H1 (cell line): ENCODE results near the gene ALPP. TPM values are rescaled to one million over a fixed set of nuclear protein-coding genes. Genes with fewer than 3 reads are reported as not detected.

Experiments
- CTCF ChIA-PET: fragments of 300-600 bp; sonication (Branson Sonifier 250); formaldehyde crosslinking; loops from one replicate; lab custom pipeline; 2021; ENCODE audit not compliant: partially characterized antibody; lab: Charles Lee
- POLR2A ChIA-PET: fragments of 300-600 bp; sonication (Branson Sonifier 250); formaldehyde crosslinking; loops from one replicate; lab custom pipeline; 2021; ENCODE audit warnings: inconsistent platforms; ENCODE audit not compliant: partially characterized antibody; lab: Charles Lee
- DNase-seq, 2 experiments: peaks; one replicate each; pipeline versions ENCODE4 v3.0.0 to v3.0.0-alpha.2; 2010 to 2022; ENCODE audit warnings: low spot score in 2 of 2, low read depth in 1 of 2, mixed read lengths in 1 of 2
- FAIRE-seq: peaks from 2 replicates; lab custom pipeline; 2011; peaks lifted over from hg19 to GRCh38; lab: Jason Lieb, UNC
- H2AFZ ChIP-seq: 2 replicates; pipeline ENCODE4 v1.8.1; 2012; ENCODE audit warnings: low read length, inconsistent platforms
- H2AK5ac ChIP-seq: 2 replicates; pipeline ENCODE4 v1.6.1; 2013; ENCODE audit warnings: low read depth, low read length
- H2BK120ac ChIP-seq: replicated peaks from 2 replicates; pipeline ENCODE3; 2013; ENCODE audit warnings: low read depth, low read length, inconsistent platforms
- H2BK12ac ChIP-seq: 2 replicates; pipeline ENCODE4 v1.6.1; 2013; ENCODE audit warnings: low read depth, low read length
- H2BK15ac ChIP-seq: 2 replicates; pipeline ENCODE4 v1.6.1; 2013; ENCODE audit warnings: low read length
- H2BK20ac ChIP-seq: 2 replicates; pipeline ENCODE4 v1.6.1; 2013; ENCODE audit warnings: low read length
- H2BK5ac ChIP-seq: 2 replicates; pipeline ENCODE4 v1.6.1; 2013; ENCODE audit warnings: low read depth, low read length
- H3K14ac ChIP-seq: 2 replicates; pipeline ENCODE4 v1.6.1; 2013; ENCODE audit warnings: inconsistent platforms; ENCODE audit not compliant: insufficient read length
- H3K18ac ChIP-seq: 2 replicates; pipeline ENCODE4 v1.6.1; 2013; ENCODE audit warnings: low read length; ENCODE audit errors: extremely low read depth
- H3K23ac ChIP-seq: 2 replicates; pipeline ENCODE4 v1.6.1; 2013; ENCODE audit warnings: inconsistent platforms; ENCODE audit not compliant: insufficient read length
- H3K23me2 ChIP-seq: 2 replicates; pipeline ENCODE4 v1.6.1; 2013; ENCODE audit warnings: low read depth, low read length
- H3K27ac ChIP-seq: 2 replicates; pipeline ENCODE4 v1.6.1; 2011; ENCODE audit warnings: low read depth, low read length, inconsistent platforms
- H3K27me3 ChIP-seq, 4 experiments: replicated peaks in 1 of 4; 1 replicate in 1 of 4; 2 replicates in 3 of 4; pipeline versions ENCODE4 v1.6.1 to v1.8.1; 2011 to 2013; ENCODE audit warnings: low read length in 3 of 4, mild to moderate bottlenecking in 3 of 4, inconsistent platforms in 2 of 4, mixed read lengths in 2 of 4, moderate library complexity in 1 of 4; ENCODE audit not compliant: control insufficient read depth in 3 of 4, insufficient read depth in 3 of 4; ENCODE audit errors: extremely low read depth in 1 of 4
- H3K36me3 ChIP-seq, 4 experiments: 2 replicates each; pipeline versions ENCODE4 v1.6.1 to v1.8.1; 2011 to 2013; ENCODE audit warnings: mild to moderate bottlenecking in 4 of 4, low read length in 3 of 4, moderate library complexity in 2 of 4, control low read depth in 1 of 4, inconsistent platforms in 1 of 4; ENCODE audit not compliant: insufficient read depth in 4 of 4, control insufficient read depth in 2 of 4
- H3K4ac ChIP-seq: replicated peaks from 2 replicates; pipeline ENCODE3; 2013; ENCODE audit warnings: low read length, low read depth, mixed read lengths, inconsistent platforms; ENCODE audit not compliant: insufficient read length
- H3K4me1 ChIP-seq, 4 experiments: replicated peaks in 1 of 4; 1 replicate in 1 of 4; 2 replicates in 3 of 4; pipeline versions ENCODE4 v1.6.1 to v1.8.1; 2011 to 2013; ENCODE audit warnings: low read length in 3 of 4, inconsistent platforms in 2 of 4, mixed read lengths in 1 of 4; ENCODE audit not compliant: insufficient read depth in 4 of 4, control insufficient read depth in 3 of 4
- H3K4me2 ChIP-seq, 2 experiments: 2 replicates each; pipeline versions ENCODE4 v1.6.1 to v1.8.1; 2011 to 2013; ENCODE audit warnings: low read depth in 2 of 2, low read length in 2 of 2, control low read depth in 1 of 2, inconsistent platforms in 1 of 2, mild to moderate bottlenecking in 1 of 2; ENCODE audit not compliant: insufficient read depth in 1 of 2
- H3K4me3 ChIP-seq, 4 experiments: fragments of 200-600, 300-600 bp in 1 of 4; sonication (generic), shearing (Covaris generic), sonication (Bioruptor Twin) in 1 of 4; 2 replicates each; pipeline versions ENCODE4 v1.5.1 to v1.8.1; 2011 to 2016; ENCODE audit warnings: low read length in 4 of 4, low read depth in 3 of 4, control low read depth in 2 of 4, inconsistent platforms in 2 of 4, mild to moderate bottlenecking in 2 of 4, mixed read lengths in 1 of 4, moderate library complexity in 1 of 4; ENCODE audit not compliant: insufficient read depth in 2 of 4; ENCODE audit errors: extremely low read depth in 1 of 4
- H3K56ac ChIP-seq: replicated peaks from 2 replicates; pipeline ENCODE3; 2013; ENCODE audit warnings: low read depth, mild to moderate bottlenecking, mixed read lengths, low read length, inconsistent platforms; ENCODE audit not compliant: insufficient read length
- H3K79me1 ChIP-seq: 2 replicates; pipeline ENCODE4 v1.6.1; 2013; ENCODE audit warnings: low read depth, low read length, control low read depth
- H3K79me2 ChIP-seq, 2 experiments: 2 replicates each; pipeline versions ENCODE4 v1.6.1 to v1.8.1; 2012 to 2013; ENCODE audit warnings: low read length in 2 of 2, mild to moderate bottlenecking in 2 of 2, inconsistent platforms in 1 of 2; ENCODE audit not compliant: insufficient read depth in 2 of 2, control insufficient read depth in 1 of 2
- H3K9ac ChIP-seq, 4 experiments: replicated peaks in 1 of 4; 1 replicate in 1 of 4; 2 replicates in 3 of 4; pipeline versions ENCODE4 v1.6.1 to v1.8.1; 2011 to 2013; ENCODE audit warnings: low read depth in 3 of 4, low read length in 3 of 4, control low read depth in 2 of 4, mild to moderate bottlenecking in 2 of 4, moderate library complexity in 2 of 4, inconsistent platforms in 1 of 4; ENCODE audit errors: extremely low read depth in 1 of 4
- H3K9me3 ChIP-seq, 2 experiments: 2 replicates each; pipeline versions ENCODE4 v1.6.1 to v1.8.1; 2012 to 2013; ENCODE audit warnings: mild to moderate bottlenecking in 2 of 2, moderate library complexity in 2 of 2, control low read depth in 1 of 2, inconsistent platforms in 1 of 2, low read depth in 1 of 2, low read length in 1 of 2, mixed read lengths in 1 of 2; ENCODE audit not compliant: insufficient read depth in 2 of 2
- H4K20me1 ChIP-seq, 2 experiments: replicated peaks in 1 of 2; 2 replicates each; pipeline versions ENCODE3 to v1.8.1; 2011 to 2013; ENCODE audit warnings: inconsistent platforms in 2 of 2, low read length in 2 of 2, mild to moderate bottlenecking in 1 of 2; ENCODE audit not compliant: insufficient read depth in 2 of 2, control insufficient read depth in 1 of 2
- H4K5ac ChIP-seq: 2 replicates; pipeline ENCODE4 v1.6.1; 2013; ENCODE audit warnings: low read length, low read depth, mixed read lengths, inconsistent platforms; ENCODE audit not compliant: insufficient read length
- H4K8ac ChIP-seq: 2 replicates; pipeline ENCODE4 v1.8.0; 2013; ENCODE audit warnings: mild to moderate bottlenecking, moderate library complexity, low read length, inconsistent platforms; ENCODE audit not compliant: insufficient read depth; ENCODE audit errors: extremely low read depth
- H4K91ac ChIP-seq: replicated peaks from 2 replicates; pipeline ENCODE3; 2013; ENCODE audit warnings: low read length, mixed read lengths, inconsistent platforms; ENCODE audit not compliant: insufficient read length
- ASH2L ChIP-seq: fragments of 200-600, 300-600 bp; sonication (generic); IDR thresholded peaks from one replicate; pipeline ENCODE4 v1.7.1; 2017; ENCODE audit warnings: low read length
- ATF2 ChIP-seq: IDR thresholded peaks from 2 replicates; pipeline ENCODE4 v1.6.1; 2012; ENCODE audit warnings: low read length, inconsistent platforms
- BACH1 ChIP-seq: IDR thresholded peaks from 2 replicates; pipeline ENCODE4 v1.6.1; 2012; ENCODE audit warnings: low read length, improper control_type of control experiment
- CHD2 ChIP-seq: IDR thresholded peaks from 2 replicates; pipeline ENCODE4 v1.6.1; 2012; ENCODE audit warnings: low read length, improper control_type of control experiment
- CREB1 ChIP-seq: IDR thresholded peaks from 2 replicates; pipeline ENCODE4 v1.6.1; 2012; ENCODE audit warnings: inconsistent platforms
- KDM5A ChIP-seq: fragments of 200-600 bp; IDR thresholded peaks from 2 replicates; pipeline ENCODE4 v1.7.1; 2012; ENCODE audit warnings: mild to moderate bottlenecking, low read length, inconsistent platforms, mixed read lengths
- MAX ChIP-seq: IDR thresholded peaks from 2 replicates; pipeline ENCODE4 v1.6.1; 2012; ENCODE audit warnings: inconsistent platforms
- NRF1 ChIP-seq: IDR thresholded peaks from 2 replicates; pipeline ENCODE4 v1.6.1; 2011; ENCODE audit warnings: mild to moderate bottlenecking, low read depth, low read length, improper control_type of control experiment
- RXRA ChIP-seq: IDR thresholded peaks from 2 replicates; pipeline ENCODE4 v1.6.1; 2011; ENCODE audit warnings: low read depth, mild to moderate bottlenecking, low read length, moderate library complexity; ENCODE audit not compliant: insufficient read depth
- SP1 ChIP-seq: IDR thresholded peaks from 2 replicates; pipeline ENCODE4 v1.6.1; 2011; ENCODE audit warnings: low read depth, low read length
- SP4 ChIP-seq: IDR thresholded peaks from 2 replicates; pipeline ENCODE4 v1.6.1; 2012; ENCODE audit warnings: low read length, inconsistent platforms
- SUZ12 ChIP-seq: fragments of 200-600 bp; sonication (generic); IDR thresholded peaks from 2 replicates; pipeline ENCODE4 v1.6.1; 2012; ENCODE audit warnings: mild to moderate bottlenecking, inconsistent platforms, low read length, moderate library complexity, mixed read lengths
- WGBS, 2 experiments: shearing (Covaris generic) in 1 of 2; methylation state at CpG; one replicate each; pipeline versions ENCODE4 v1.1.6 to v1.1.7; 2013 to 2015; ENCODE audit warnings: low lambda C conversion rate in 2 of 2, mixed read lengths in 2 of 2, inconsistent platforms in 1 of 2, low coverage in 1 of 2, missing lambda C conversion rate in 1 of 2; ENCODE audit not compliant: insufficient replicate concordance in 2 of 2, insufficient coverage in 1 of 2, insufficient read length in 1 of 2; ENCODE audit errors: extremely low coverage in 1 of 2, missing lambda C conversion rate in 1 of 2; 5-methylcytosine and 5-hydroxymethylcytosine counted together
- polyA plus RNA-seq, 7 experiments: library from polyadenylated mRNA; depleted of rRNA in 3 of 7; stranded (reverse) in 5 of 7; unstranded in 2 of 7; fragments of >200 nt in 5 of 7; fragments of 200-250 nt in 2 of 7; gene quantifications; 1 replicate in 5 of 7; 2 replicates in 1 of 7; 4 replicates in 1 of 7; pipeline versions ENCODE4 v1.2.1 to v1.2.3, GENCODE V29; 2011 to 2013; ENCODE audit warnings: missing spikeins in 2 of 7, mixed read lengths in 2 of 7
- total RNA-seq: library from RNA; stranded (reverse); fragmentation: NEBNext Ultra II Directional; extraction: Animal tissue kit (Norgen Biotek cat#: 25700); gene quantifications from 2 replicates; pipeline ENCODE4 v1.2.1, GENCODE V29; 2021

Gene ALPP
- total and polyA plus RNA-seq, 2 of the 8 experiments (the other 6 are each of a cell fraction or from before 2014, with no cell fraction given): 0.15 TPM

- H2AK5ac ChIP-seq: no peak overlapping the region
- peaks cover 0 to 26% (median 12%) of the 10 kb centered on the region in 4 experiments; a peak in 5 of 8 replicates for H3K36me3 ChIP-seq
- H3K79me1 ChIP-seq: no peaks in the 10 kb centered on the region; the same call in 1 of the 2 replicates
- no peak overlapping the region for H2BK12ac ChIP-seq
- H3K23me2 ChIP-seq: no peaks in the 10 kb centered on the region; the same call in 1 of the 2 replicates
- H3K27me3 ChIP-seq: no peaks in the 10 kb centered on the region
- H4K91ac ChIP-seq: no peak overlapping the region
- H3K4ac ChIP-seq: no peak overlapping the region
- H3K56ac ChIP-seq: no peak overlapping the region
- H2BK120ac ChIP-seq: no peak overlapping the region
- H2BK5ac ChIP-seq: no peak overlapping the region
- no peaks in the 10 kb centered on the region for H3K79me2 ChIP-seq
- no peak overlapping the region for H4K8ac ChIP-seq
- no peak overlapping the region for H3K27ac ChIP-seq
- H3K9me3 ChIP-seq: no peaks in the 10 kb centered on the region
- H2BK15ac ChIP-seq: no peak overlapping the region
- 85% methylated on average over 7 of the region's 7 CpGs; no CpG with 5 or more reads in 1 of the 2 experiments for WGBS, 2 experiments
- ChIA-PET CTCF (interaction anchor here (0.5 to 3.6 kb wide), 8 partner anchors 9 to 45 kb away, joined by 3 to 16 read pairs (median 4); no protein-coding TSS in a partner anchor), POLR2A (interaction anchor here (0.8 to 8.5 kb wide), 7 partner anchors 9 to 45 kb away, joined by 3 to 70 read pairs (median 5); no protein-coding TSS in a partner anchor)
- H3K18ac ChIP-seq: peak overlapping the region; percentile 32
- FAIRE-seq (no peak), DNase-seq (no peak)
- no peak overlapping the region for H3K9ac ChIP-seq
- no peak overlapping the region for H3K4me2 ChIP-seq
- H2AFZ ChIP-seq: no peak overlapping the region
- no peak overlapping the region for H3K4me3 ChIP-seq
- no peak overlapping the region for H4K5ac ChIP-seq
- peaks cover 0 to 2% of the 10 kb centered on the region in 2 experiments for H4K20me1 ChIP-seq
- H3K14ac ChIP-seq: no peak overlapping the region
- H3K4me1 ChIP-seq: peaks cover 0 to 2% (median 0%) of the 10 kb centered on the region in 4 experiments; a peak in 2 of 7 replicates
- H3K23ac ChIP-seq: no peak overlapping the region
- no peak overlapping the region for H2BK20ac ChIP-seq
- TF ChIP-seq CHD2 (no peak), SP1 (no peak), CREB1 (no peak), RXRA (no peak), SP4 (no peak), ATF2 (no peak), KDM5A (no peak), NRF1 (no peak), ASH2L (no peak), MAX (no peak), BACH1 (no peak), SUZ12 (no peak)
Observed at GRCh38 chr2:232410238-232410900, 31.8 kb downstream of the ALPP start.
